H9 (cell line): Measurements from ENCODE around the gene MON1A. TPM values are rescaled to one million over a fixed set of nuclear protein-coding genes. Genes with fewer than 3 reads are reported as not detected.

Experiments used
- DNase-seq: peaks from one replicate; pipeline ENCODE4 v3.0.0-alpha.2; 2017
- H2AFZ ChIP-seq: one replicate; pipeline ENCODE4 v1.6.1; 2013; ENCODE audit warnings: mild to moderate bottlenecking, low read length, control low read depth, moderate library complexity
- H2AK5ac ChIP-seq: 2 replicates; pipeline ENCODE4 v1.6.1; 2013; ENCODE audit warnings: low read length, control low read depth, mixed read lengths; ENCODE audit not compliant: insufficient read length
- H2BK120ac ChIP-seq: one replicate; pipeline ENCODE4 v1.6.1; 2013; ENCODE audit warnings: low read depth, mild to moderate bottlenecking, low read length, control low read depth, inconsistent platforms; ENCODE audit not compliant: poor library complexity, severe bottlenecking
- H2BK12ac ChIP-seq: 2 replicates; pipeline ENCODE4 v1.6.1; 2013; ENCODE audit warnings: low read length, control low read depth, mixed read lengths, low read depth; ENCODE audit not compliant: insufficient read length
- H2BK15ac ChIP-seq: 2 replicates; pipeline ENCODE4 v1.6.1; 2013; ENCODE audit warnings: low read depth, low read length, control low read depth
- H2BK20ac ChIP-seq: one replicate; pipeline ENCODE4 v1.6.1; 2013; ENCODE audit warnings: low read depth, mild to moderate bottlenecking, low read length, control low read depth, inconsistent platforms; ENCODE audit not compliant: poor library complexity, severe bottlenecking
- H2BK5ac ChIP-seq: 2 replicates; pipeline ENCODE4 v1.6.1; 2013; ENCODE audit warnings: low read length, control low read depth, mixed read lengths; ENCODE audit not compliant: insufficient read length
- H3K14ac ChIP-seq: 2 replicates; pipeline ENCODE4 v1.6.1; 2013; ENCODE audit warnings: low read length, control low read depth; ENCODE audit not compliant: insufficient read depth
- H3K18ac ChIP-seq: 2 replicates; pipeline ENCODE4 v1.6.1; 2013; ENCODE audit warnings: low read depth, mild to moderate bottlenecking, mixed read lengths, low read length, control low read depth; ENCODE audit not compliant: insufficient read length
- H3K23ac ChIP-seq: 2 replicates; pipeline ENCODE4 v1.6.1; 2013; ENCODE audit warnings: low read length, control low read depth, mixed read lengths, low read depth; ENCODE audit not compliant: insufficient read length
- H3K23me2 ChIP-seq: 2 replicates; pipeline ENCODE4 v1.6.1; 2013; ENCODE audit warnings: low read depth, mild to moderate bottlenecking, mixed read lengths, low read length, control low read depth; ENCODE audit not compliant: insufficient read length, poor library complexity, severe bottlenecking
- H3K27ac ChIP-seq: 2 replicates; pipeline ENCODE4 v1.5.1; 2013; ENCODE audit warnings: low read length, control low read depth, mixed read lengths, low read depth; ENCODE audit not compliant: insufficient read length
- H3K27me3 ChIP-seq: 2 replicates; pipeline ENCODE4 v1.6.1; 2013; ENCODE audit warnings: low read length, control low read depth, inconsistent platforms; ENCODE audit not compliant: insufficient read depth
- H3K4ac ChIP-seq: 2 replicates; pipeline ENCODE4 v1.6.1; 2013; ENCODE audit warnings: low read depth, mild to moderate bottlenecking, control low read depth, inconsistent platforms, low read length, moderate library complexity
- H3K4me1 ChIP-seq: 2 replicates; pipeline ENCODE4 v1.6.1; 2013; ENCODE audit warnings: low read length, control low read depth, inconsistent platforms; ENCODE audit not compliant: insufficient read depth
- H3K4me2 ChIP-seq: 2 replicates; pipeline ENCODE4 v1.6.1; 2013; ENCODE audit warnings: low read length, control low read depth, mixed read lengths; ENCODE audit not compliant: insufficient read length, insufficient read depth
- H3K56ac ChIP-seq: 2 replicates; pipeline ENCODE4 v1.6.1; 2013; ENCODE audit warnings: low read depth, mild to moderate bottlenecking, mixed read lengths, low read length, control low read depth; ENCODE audit not compliant: insufficient read length
- H3K79me1 ChIP-seq: 2 replicates; pipeline ENCODE4 v1.6.1; 2013; ENCODE audit warnings: low read depth, mild to moderate bottlenecking, moderate library complexity, low read length, control low read depth, inconsistent platforms; ENCODE audit not compliant: insufficient read depth, poor library complexity, severe bottlenecking
- H3K79me2 ChIP-seq: 2 replicates; pipeline ENCODE4 v1.6.1; 2013; ENCODE audit warnings: low read length, control low read depth, inconsistent platforms; ENCODE audit not compliant: insufficient read depth
- H3K9ac ChIP-seq: 2 replicates; pipeline ENCODE4 v1.6.1; 2013; ENCODE audit warnings: low read length, control low read depth, mixed read lengths; ENCODE audit not compliant: insufficient read length; ENCODE audit errors: extremely low read depth
- H3K9me3 ChIP-seq: one replicate; pipeline ENCODE4 v1.6.1; 2013; ENCODE audit warnings: low read depth, low read length, inconsistent platforms; ENCODE audit not compliant: control insufficient read depth
- H3T11ph ChIP-seq: one replicate; pipeline ENCODE4 v1.6.1; 2013; ENCODE audit warnings: mild to moderate bottlenecking, low read length, control low read depth, inconsistent platforms
- H4K20me1 ChIP-seq: one replicate; pipeline ENCODE4 v1.6.1; 2013; ENCODE audit not compliant: control insufficient read depth, insufficient read length, insufficient read depth
- H4K5ac ChIP-seq: 2 replicates; pipeline ENCODE4 v1.6.1; 2013; ENCODE audit warnings: low read depth, mild to moderate bottlenecking, mixed read lengths, low read length, control low read depth; ENCODE audit not compliant: insufficient read length
- H4K8ac ChIP-seq: replicated peaks from 2 replicates; pipeline ENCODE4 v1.6.1; 2013; ENCODE audit warnings: low read length, control low read depth, mixed read lengths, low read depth; ENCODE audit not compliant: insufficient read length
- H4K91ac ChIP-seq: 2 replicates; pipeline ENCODE4 v1.6.1; 2013; ENCODE audit warnings: low read depth, mild to moderate bottlenecking, moderate library complexity, mixed read lengths, low read length, control low read depth; ENCODE audit not compliant: insufficient read length
- H3K27ac Mint-ChIP-seq, 3 experiments: 2 replicates in 2 of 3; 3 replicates in 1 of 3; pipeline ENCODE4 v1.8.0; 2020 to 2021; ENCODE audit warnings: mixed read lengths in 3 of 3, mild to moderate bottlenecking in 1 of 3, moderate library complexity in 1 of 3
- H3K27me3 Mint-ChIP-seq: 2 replicates; pipeline ENCODE4 v1.8.0; 2021; ENCODE audit warnings: low read depth, mild to moderate bottlenecking, moderate library complexity, mixed read lengths
- H3K36me3 Mint-ChIP-seq, 3 experiments: 2 replicates in 2 of 3; 3 replicates in 1 of 3; pipeline ENCODE4 v1.8.0; 2020 to 2021; ENCODE audit warnings: low read depth in 3 of 3, mixed read lengths in 3 of 3; ENCODE audit not compliant: insufficient read depth in 1 of 3
- H3K4me1 Mint-ChIP-seq, 2 experiments: 2 replicates each; pipeline ENCODE4 v1.8.0; 2020; ENCODE audit warnings: mixed read lengths in 2 of 2
- H3K4me3 Mint-ChIP-seq, 2 experiments: 2 replicates in 1 of 2; 3 replicates in 1 of 2; pipeline ENCODE4 v1.8.0; 2020 to 2021; ENCODE audit warnings: mild to moderate bottlenecking in 2 of 2, mixed read lengths in 2 of 2, moderate library complexity in 1 of 2
- H3K9me3 Mint-ChIP-seq, 2 experiments: 2 replicates in 1 of 2; 3 replicates in 1 of 2; pipeline ENCODE4 v1.8.0; 2020; ENCODE audit warnings: mild to moderate bottlenecking in 2 of 2, mixed read lengths in 2 of 2, moderate library complexity in 1 of 2
- WGBS: extraction: QIAGEN DNeasy Blood & Tissue Kit; methylation state at CpG from one replicate; pipeline ENCODE4 v1.1.7; 2013; ENCODE audit warnings: missing lambda C conversion rate, low lambda C conversion rate, mixed read lengths; ENCODE audit not compliant: insufficient read length; ENCODE audit errors: extremely low coverage; 5-methylcytosine and 5-hydroxymethylcytosine counted together
- total RNA-seq: library from RNA; stranded (reverse); gene quantifications from 2 replicates; pipeline ENCODE4 v1.2.1, GENCODE V29; 2021
- TF ChIP-seq, protein P1 (sequence below): fragments of 200-600 bp; sonication (generic); conservative IDR thresholded peaks from 3 replicates; pipeline ENCODE4 v1.8.0; 2021; ENCODE audit warnings: antibody characterized with exemption, mild to moderate bottlenecking

The MON1A gene
- total RNA-seq, 1 experiment from 2014 or later = 10.0 TPM

DNA sequence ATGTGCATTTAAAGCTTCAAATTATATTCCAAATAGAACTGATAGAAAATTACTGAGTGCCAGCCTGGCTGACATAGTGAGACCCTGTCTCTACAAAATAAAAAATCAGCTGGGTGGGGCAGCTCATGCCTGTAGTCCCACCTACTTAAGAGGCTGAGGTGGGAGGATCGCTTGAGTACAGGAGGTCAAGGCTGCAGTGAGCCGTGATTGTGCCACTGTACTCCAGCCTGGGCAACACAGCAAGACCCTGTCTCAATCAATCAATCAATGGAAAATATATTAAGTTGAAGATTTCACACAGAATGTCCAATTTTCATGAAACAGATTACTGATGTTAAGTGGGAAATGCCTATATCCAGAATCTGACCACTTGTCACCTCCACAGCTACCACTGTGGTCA, 4.1 kb downstream of the MON1A start:
- Histone ChIP-seq H4K20me1 (no peaks in the 10 kb centered on the region), H3K27ac (no peak overlapping the region), H3K23me2 (peaks cover 2% of the 10 kb centered on the region), H3K56ac (no peak overlapping the region), H2BK120ac (no peak overlapping the region), H3K4me1 (no peaks in the 10 kb centered on the region), H2AK5ac (no peak overlapping the region), H3K79me1 (no peaks in the 10 kb centered on the region), H4K8ac (no peak overlapping the region), H3K9ac (no peak overlapping the region), H3K27me3 (no peaks in the 10 kb centered on the region), H2BK12ac (no peak overlapping the region), H2BK5ac (no peak overlapping the region), H2BK20ac (no peak overlapping the region), H4K91ac (no peak overlapping the region), H3K4me2 (no peak overlapping the region), H3T11ph (no peak overlapping the region), H3K14ac (no peak overlapping the region), H3K18ac (no peak overlapping the region), H2BK15ac (no peak overlapping the region), H3K9me3 (no peaks in the 10 kb centered on the region), H3K4ac (no peak overlapping the region), H4K5ac (no peak overlapping the region), H3K23ac (no peak overlapping the region), H2AFZ (no peak overlapping the region), H3K79me2 (no peaks in the 10 kb centered on the region)
- no CpG with 5 or more reads among the region's 2 CpGs for WGBS
- no peaks in the 10 kb centered on the region for H3K36me3 Mint-ChIP-seq
- H3K9me3 Mint-ChIP-seq = no peaks in the 10 kb centered on the region
- no peak for DNase-seq
- H3K4me3 Mint-ChIP-seq = no peak overlapping the region
- H3K27ac Mint-ChIP-seq = no peak overlapping the region
- H3K4me1 Mint-ChIP-seq = peaks cover 10 to 14% of the 10 kb centered on the region in 2 experiments
- no peaks in the 10 kb centered on the region for H3K27me3 Mint-ChIP-seq
- TF ChIP-seq, protein P1, sequence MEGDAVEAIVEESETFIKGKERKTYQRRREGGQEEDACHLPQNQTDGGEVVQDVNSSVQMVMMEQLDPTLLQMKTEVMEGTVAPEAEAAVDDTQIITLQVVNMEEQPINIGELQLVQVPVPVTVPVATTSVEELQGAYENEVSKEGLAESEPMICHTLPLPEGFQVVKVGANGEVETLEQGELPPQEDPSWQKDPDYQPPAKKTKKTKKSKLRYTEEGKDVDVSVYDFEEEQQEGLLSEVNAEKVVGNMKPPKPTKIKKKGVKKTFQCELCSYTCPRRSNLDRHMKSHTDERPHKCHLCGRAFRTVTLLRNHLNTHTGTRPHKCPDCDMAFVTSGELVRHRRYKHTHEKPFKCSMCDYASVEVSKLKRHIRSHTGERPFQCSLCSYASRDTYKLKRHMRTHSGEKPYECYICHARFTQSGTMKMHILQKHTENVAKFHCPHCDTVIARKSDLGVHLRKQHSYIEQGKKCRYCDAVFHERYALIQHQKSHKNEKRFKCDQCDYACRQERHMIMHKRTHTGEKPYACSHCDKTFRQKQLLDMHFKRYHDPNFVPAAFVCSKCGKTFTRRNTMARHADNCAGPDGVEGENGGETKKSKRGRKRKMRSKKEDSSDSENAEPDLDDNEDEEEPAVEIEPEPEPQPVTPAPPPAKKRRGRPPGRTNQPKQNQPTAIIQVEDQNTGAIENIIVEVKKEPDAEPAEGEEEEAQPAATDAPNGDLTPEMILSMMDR = no peak
